ENCODE data around the gene MEPE.

Gene MEPE

DNA sequence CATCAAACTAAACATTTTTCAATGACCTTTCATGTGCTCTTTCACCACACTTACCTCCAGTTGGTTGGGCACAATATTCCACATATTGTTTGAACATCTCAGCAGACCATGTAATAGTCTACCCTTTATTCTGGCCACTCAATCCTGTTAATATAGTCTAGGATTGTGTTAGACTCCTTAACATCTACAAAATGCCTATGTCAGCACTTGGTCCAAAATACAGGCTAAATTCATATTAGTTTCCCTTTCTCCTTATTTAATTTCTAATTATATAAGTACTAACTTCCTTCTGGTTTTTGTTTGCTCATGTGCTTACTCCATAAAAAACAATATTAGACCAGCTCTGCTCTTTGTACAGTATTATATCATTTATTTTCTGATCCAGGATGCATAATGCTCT is 21.1 kb downstream of the MEPE start:
- TF ChIP-seq MYC (IDR thresholded peaks at IDR 0.05; ENCODE audit: low read depth, low read length): no peak
- TF ChIP-seq, protein P1, sequence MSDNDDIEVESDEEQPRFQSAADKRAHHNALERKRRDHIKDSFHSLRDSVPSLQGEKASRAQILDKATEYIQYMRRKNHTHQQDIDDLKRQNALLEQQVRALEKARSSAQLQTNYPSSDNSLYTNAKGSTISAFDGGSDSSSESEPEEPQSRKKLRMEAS (IDR thresholded peaks at IDR 0.05; ENCODE audit: low read depth, low read length): no peak
- no peak for TF ChIP-seq POLR2A (IDR thresholded peaks at IDR 0.05; ENCODE audit: extremely low read depth, insufficient read length)
- TF ChIP-seq, protein P2, sequence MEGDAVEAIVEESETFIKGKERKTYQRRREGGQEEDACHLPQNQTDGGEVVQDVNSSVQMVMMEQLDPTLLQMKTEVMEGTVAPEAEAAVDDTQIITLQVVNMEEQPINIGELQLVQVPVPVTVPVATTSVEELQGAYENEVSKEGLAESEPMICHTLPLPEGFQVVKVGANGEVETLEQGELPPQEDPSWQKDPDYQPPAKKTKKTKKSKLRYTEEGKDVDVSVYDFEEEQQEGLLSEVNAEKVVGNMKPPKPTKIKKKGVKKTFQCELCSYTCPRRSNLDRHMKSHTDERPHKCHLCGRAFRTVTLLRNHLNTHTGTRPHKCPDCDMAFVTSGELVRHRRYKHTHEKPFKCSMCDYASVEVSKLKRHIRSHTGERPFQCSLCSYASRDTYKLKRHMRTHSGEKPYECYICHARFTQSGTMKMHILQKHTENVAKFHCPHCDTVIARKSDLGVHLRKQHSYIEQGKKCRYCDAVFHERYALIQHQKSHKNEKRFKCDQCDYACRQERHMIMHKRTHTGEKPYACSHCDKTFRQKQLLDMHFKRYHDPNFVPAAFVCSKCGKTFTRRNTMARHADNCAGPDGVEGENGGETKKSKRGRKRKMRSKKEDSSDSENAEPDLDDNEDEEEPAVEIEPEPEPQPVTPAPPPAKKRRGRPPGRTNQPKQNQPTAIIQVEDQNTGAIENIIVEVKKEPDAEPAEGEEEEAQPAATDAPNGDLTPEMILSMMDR (IDR thresholded peaks at IDR 0.05; ENCODE audit: low read depth, low read length): no peak
- no peak for DNase-seq (ENCODE audit: low read depth)

DNA sequence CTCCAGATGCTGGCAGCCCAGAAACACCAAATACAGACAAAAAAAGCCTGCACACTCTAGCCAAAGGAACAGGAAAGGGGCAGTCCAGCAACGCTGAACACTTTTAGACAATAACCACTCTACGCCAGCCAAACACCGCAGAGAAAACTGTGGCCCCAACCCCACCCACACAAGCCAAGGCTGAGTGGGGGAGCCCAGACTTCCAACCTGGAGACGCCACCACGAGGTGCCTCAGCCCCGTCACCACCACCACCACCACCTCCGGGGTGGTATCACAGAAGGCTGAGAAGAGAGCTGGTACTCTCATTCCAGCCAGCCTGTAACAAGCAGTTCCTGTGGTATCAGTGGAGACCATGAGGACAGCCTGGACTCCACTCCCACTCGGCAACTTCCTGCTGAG is 22.8 kb downstream of the MEPE start:
- DNase-seq (ENCODE audit: low read depth): no peak
- TF ChIP-seq, protein P2 (IDR thresholded peaks at IDR 0.05; ENCODE audit: low read depth, low read length): no peak
- TF ChIP-seq POLR2A (IDR thresholded peaks at IDR 0.05; ENCODE audit: extremely low read depth, insufficient read length) (no peak), MYC (IDR thresholded peaks at IDR 0.05; ENCODE audit: low read depth, low read length) (no peak)
- TF ChIP-seq, protein P1 (IDR thresholded peaks at IDR 0.05; ENCODE audit: low read depth, low read length): no peak
- H3K4me3 ChIP-seq (ENCODE audit: low read depth, low read length): no peak overlapping the region

More for the DNA sequence above, 21.1 kb downstream of the MEPE start:
- no peak overlapping the region for H3K4me3 ChIP-seq (ENCODE audit: low read depth, low read length)

DNA sequence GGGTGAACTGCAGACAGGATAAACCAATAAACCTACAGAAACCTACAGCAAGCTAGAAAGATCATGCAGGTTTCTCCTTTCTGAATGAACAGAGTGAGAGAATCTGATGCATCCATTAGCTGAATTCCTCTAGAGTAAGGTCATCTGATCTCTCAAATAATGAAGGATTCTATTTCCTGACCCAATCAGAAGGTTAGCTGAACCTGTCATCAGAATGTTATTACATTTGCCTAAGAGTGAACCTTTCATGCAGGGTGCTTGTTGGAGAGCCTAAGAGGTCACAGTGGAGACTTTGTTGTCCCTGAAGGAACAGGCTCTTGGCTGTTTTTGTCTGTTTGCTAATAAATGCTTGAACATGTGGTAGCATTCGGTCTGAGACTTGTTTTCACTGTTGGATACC is 24.0 kb downstream of the MEPE start:
- no peak overlapping the region for H3K4me3 ChIP-seq (ENCODE audit: low read depth, low read length)
- DNase-seq (ENCODE audit: low read depth): no peak
- TF ChIP-seq, protein P1 (IDR thresholded peaks at IDR 0.05; ENCODE audit: low read depth, low read length): no peak
- TF ChIP-seq, protein P2 (IDR thresholded peaks at IDR 0.05; ENCODE audit: low read depth, low read length): no peak
- TF ChIP-seq MYC (IDR thresholded peaks at IDR 0.05; ENCODE audit: low read depth, low read length) (no peak), POLR2A (IDR thresholded peaks at IDR 0.05; ENCODE audit: extremely low read depth, insufficient read length) (no peak)

DNA sequence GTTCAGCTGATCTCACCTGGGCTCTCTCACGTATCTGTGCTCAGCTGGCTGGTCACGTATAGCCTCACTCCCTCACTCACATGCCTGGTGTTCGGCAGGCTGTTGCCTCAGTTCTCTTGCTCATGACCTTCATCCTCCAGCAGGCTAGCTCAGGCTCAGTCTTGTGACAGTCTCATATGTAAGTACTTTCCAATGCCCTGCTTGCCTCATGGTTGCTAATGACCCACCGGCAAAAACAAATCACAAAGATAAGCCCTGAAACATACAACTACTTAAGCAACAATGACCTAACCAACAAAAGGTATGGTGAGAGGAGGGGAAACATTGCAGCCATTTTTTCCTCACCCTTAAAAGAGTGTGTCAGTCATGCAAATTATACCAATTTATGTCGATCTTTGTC is 25.0 kb downstream of the MEPE start:
- no peak for DNase-seq (ENCODE audit: low read depth)
- H3K4me3 ChIP-seq (ENCODE audit: low read depth, low read length): no peak overlapping the region
- no peak for TF ChIP-seq MYC (IDR thresholded peaks at IDR 0.05; ENCODE audit: low read depth, low read length)
- TF ChIP-seq, protein P1 (IDR thresholded peaks at IDR 0.05; ENCODE audit: low read depth, low read length): no peak
- no peak for TF ChIP-seq POLR2A (IDR thresholded peaks at IDR 0.05; ENCODE audit: extremely low read depth, insufficient read length)
- TF ChIP-seq, protein P2 (IDR thresholded peaks at IDR 0.05; ENCODE audit: low read depth, low read length): no peak

DNA sequence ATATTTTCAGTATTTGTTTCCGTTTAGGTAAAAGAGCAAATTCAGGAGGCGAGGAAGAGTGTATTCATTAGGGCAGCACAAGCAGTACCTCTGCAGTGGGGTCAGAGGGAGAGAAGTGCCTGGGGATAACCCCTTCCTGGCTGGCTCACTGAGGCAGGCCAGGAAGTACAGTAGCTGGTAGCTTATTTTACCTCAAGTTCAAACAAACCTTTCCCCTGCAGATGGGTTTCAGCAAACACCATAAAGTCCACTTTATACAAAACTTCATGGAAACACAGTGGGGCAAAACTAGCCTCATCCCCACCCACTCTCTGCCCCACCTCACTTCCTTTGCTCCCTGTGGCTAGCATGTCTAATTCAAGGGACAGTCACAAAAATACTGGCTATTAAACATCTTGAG is 29.5 kb downstream of the MEPE start:
- no peak for DNase-seq (ENCODE audit: low read depth)
- no peak overlapping the region for H3K4me3 ChIP-seq (ENCODE audit: low read depth, low read length)
- TF ChIP-seq, protein P2 (IDR thresholded peaks at IDR 0.05; ENCODE audit: low read depth, low read length): no peak
- TF ChIP-seq MYC (IDR thresholded peaks at IDR 0.05; ENCODE audit: low read depth, low read length) (no peak), POLR2A (IDR thresholded peaks at IDR 0.05; ENCODE audit: extremely low read depth, insufficient read length) (no peak)
- TF ChIP-seq, protein P1 (IDR thresholded peaks at IDR 0.05; ENCODE audit: low read depth, low read length): no peak

DNA sequence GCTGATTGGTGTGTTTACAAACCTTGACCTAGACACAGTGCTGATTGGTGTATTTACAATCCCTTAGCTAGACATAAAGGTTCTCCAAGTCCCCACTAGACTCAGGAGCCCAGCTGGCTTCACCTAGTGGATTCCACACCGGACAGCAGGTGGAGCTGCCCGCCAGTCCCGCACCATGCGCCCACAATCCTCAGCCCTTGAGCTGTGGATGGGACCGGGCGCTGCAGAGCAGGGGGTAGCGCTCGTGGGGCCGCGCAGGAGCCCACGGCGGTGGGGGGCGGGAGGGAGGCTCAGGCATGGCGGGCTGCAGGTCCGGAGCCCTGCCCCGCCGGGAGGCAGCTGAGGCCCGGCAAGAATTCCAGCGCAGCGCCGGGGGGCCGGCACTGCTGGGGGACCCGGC is 30.7 kb downstream of the MEPE start:
- DNase-seq (ENCODE audit: low read depth): no peak
- H3K4me3 ChIP-seq (ENCODE audit: low read depth, low read length): no peak overlapping the region
- TF ChIP-seq POLR2A (IDR thresholded peaks at IDR 0.05; ENCODE audit: extremely low read depth, insufficient read length): no peak
- TF ChIP-seq, protein P2 (IDR thresholded peaks at IDR 0.05; ENCODE audit: low read depth, low read length): no peak
- no peak for TF ChIP-seq MYC (IDR thresholded peaks at IDR 0.05; ENCODE audit: low read depth, low read length)
- TF ChIP-seq, protein P1 (IDR thresholded peaks at IDR 0.05; ENCODE audit: low read depth, low read length): no peak

Data from NB4 (cell line).